Activated naive CD8-positive, alpha-beta T cell treated with anti-CD3 and anti-CD28 coated beads, Interleukin-2, amount 50 U/mL, for 24 hours (primary cell): ENCODE results near the gene FNBP1.
A peak's percentile ranks its signal among the peaks of the same experiment; 100 is the strongest.
"Not testable (repeated sequence)": the region's sequence is repeated elsewhere in the genome, so short reads cannot be mapped to it uniquely, and the experiment has no call there.

Experiments used
- ATAC-seq: fragments of 150-1000 bp; cut with Tn5 transposase; one replicate; pipeline ENCODE4 v1.10.0; 2021
- DNase-seq: peaks from one replicate; pipeline ENCODE4 v3.0.0; 2021
- H3K27ac Mint-ChIP-seq: one replicate; pipeline ENCODE4 v1.8.0; 2021; ENCODE audit warnings: mild to moderate bottlenecking, mixed read lengths
- H3K27me3 Mint-ChIP-seq: one replicate; pipeline ENCODE4 v1.8.0; 2021; ENCODE audit warnings: mixed read lengths
- H3K36me3 Mint-ChIP-seq: one replicate; pipeline ENCODE4 v1.8.0; 2021; ENCODE audit warnings: low read depth, mixed read lengths
- H3K4me1 Mint-ChIP-seq: one replicate; pipeline ENCODE4 v1.8.0; 2021; ENCODE audit warnings: mixed read lengths
- H3K4me3 Mint-ChIP-seq: one replicate; pipeline ENCODE4 v1.8.0; 2021; ENCODE audit warnings: mild to moderate bottlenecking, moderate library complexity, mixed read lengths
- H3K9me3 Mint-ChIP-seq: one replicate; pipeline ENCODE4 v1.8.0; 2021; ENCODE audit warnings: mixed read lengths

The FNBP1 gene

DNA sequence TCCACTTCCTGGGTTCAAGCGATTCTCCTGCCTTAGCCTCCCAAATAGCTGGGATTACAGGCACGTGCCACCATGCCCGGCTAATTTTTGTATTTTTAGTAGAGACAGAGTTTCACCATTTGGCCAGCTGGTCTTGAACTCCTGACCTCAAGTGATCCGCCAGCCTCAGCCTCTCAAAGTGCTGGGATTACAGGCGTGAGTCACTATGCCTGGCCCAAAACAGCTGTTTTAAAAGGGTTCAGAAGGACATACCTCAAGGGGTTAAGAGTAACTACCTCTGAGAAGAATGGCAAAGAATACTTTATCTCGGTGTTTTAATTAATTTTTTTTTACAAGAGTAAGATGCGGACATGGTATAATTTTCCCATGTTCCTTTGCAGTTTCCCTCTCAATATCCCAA lies 94.4 kb downstream of the FNBP1 start:
- not testable (repeated sequence) for H3K27me3 Mint-ChIP-seq, DNase-seq, H3K9me3 Mint-ChIP-seq, H3K4me3 Mint-ChIP-seq, ATAC-seq
- peaks cover 68% of the 10 kb centered on the region for H3K36me3 Mint-ChIP-seq
- peaks cover 57% of the 10 kb centered on the region for H3K4me1 Mint-ChIP-seq
- H3K27ac Mint-ChIP-seq, result peak overlapping the region; percentile 39

- DNase-seq, result no peak
- H3K27me3 Mint-ChIP-seq, result no peaks in the 10 kb centered on the region
- peak overlapping the region; percentile 37 for H3K4me3 Mint-ChIP-seq
- peaks cover 14% of the 10 kb centered on the region for H3K9me3 Mint-ChIP-seq
- H3K27ac Mint-ChIP-seq, result peak overlapping the region; percentile 84
- no peak for ATAC-seq
- peaks cover 68% of the 10 kb centered on the region for H3K4me1 Mint-ChIP-seq
- peaks cover 74% of the 10 kb centered on the region for H3K36me3 Mint-ChIP-seq
Measured at GRCh38 chr9:129946246-129946995, 96.6 kb downstream of the FNBP1 start.

- ATAC-seq (no peak), DNase-seq (no peak)
- peaks cover 65% of the 10 kb centered on the region for H3K4me1 Mint-ChIP-seq
- H3K9me3 Mint-ChIP-seq, result peaks cover 14% of the 10 kb centered on the region
- H3K36me3 Mint-ChIP-seq, result peaks cover 77% of the 10 kb centered on the region
- peak overlapping the region; percentile 11 for H3K4me3 Mint-ChIP-seq
- peak overlapping the region; percentile 84 for H3K27ac Mint-ChIP-seq
- H3K27me3 Mint-ChIP-seq, result no peaks in the 10 kb centered on the region
Measured at GRCh38 chr9:129945314-129945713, 97.7 kb downstream of the FNBP1 start.

DNA sequence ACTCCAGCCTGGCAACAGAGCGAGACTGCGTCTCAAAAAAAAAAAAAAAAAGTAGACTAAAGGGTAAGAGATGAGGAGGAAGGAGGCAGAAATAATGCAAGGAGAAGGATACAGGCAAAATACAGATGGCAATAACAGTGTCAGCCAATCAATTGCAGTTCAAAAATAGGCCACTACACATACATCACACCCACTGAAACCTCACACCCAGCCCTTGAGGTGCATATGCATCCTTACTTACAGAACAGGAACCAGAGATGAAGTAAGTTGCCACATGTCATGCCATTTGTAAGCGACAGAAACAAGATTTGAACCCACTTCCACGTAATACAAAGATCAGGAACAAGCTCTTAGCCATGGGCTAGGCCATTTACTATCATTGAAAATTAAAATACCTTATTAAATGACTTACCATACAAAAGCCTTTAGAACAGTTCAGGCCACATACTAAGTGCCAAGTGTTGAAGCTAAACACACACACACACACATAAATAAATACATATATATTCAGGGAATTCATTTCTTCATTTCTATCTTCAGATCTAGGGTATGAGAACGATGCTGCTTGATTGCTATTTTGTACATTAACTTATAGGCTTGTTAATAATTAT lies 98.4 kb downstream of the FNBP1 start:
- Mint-ChIP-seq H3K4me3 (peak overlapping the region; percentile 42), H3K4me1 (peaks cover 67% of the 10 kb centered on the region), H3K27ac (peak overlapping the region; percentile 84), H3K9me3 (peaks cover 14% of the 10 kb centered on the region), H3K27me3 (no peaks in the 10 kb centered on the region), H3K36me3 (peaks cover 77% of the 10 kb centered on the region)
- ATAC-seq (peak; percentile 94), DNase-seq (peak; percentile 43)

DNA sequence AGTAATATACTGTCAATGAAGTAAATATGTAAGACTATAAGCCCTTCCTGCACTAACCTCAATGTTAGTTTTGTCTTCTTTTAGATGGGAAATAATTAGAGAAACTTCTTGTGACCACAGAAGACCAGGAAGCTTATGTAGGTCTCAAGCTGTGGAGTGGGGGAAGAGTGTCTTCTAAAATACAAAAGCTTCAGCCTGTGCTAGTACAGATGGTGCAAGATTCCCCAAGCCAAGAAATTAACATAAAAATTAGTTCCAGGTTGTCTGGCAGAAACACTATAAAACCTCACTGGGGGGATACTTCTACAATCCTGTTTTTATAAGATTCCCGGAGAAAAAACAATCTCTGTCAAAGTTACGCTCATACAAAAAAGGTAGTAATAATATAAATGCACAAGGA lies 103.6 kb downstream of the FNBP1 start:
- H3K4me1 Mint-ChIP-seq, result peaks cover 71% of the 10 kb centered on the region

DNA sequence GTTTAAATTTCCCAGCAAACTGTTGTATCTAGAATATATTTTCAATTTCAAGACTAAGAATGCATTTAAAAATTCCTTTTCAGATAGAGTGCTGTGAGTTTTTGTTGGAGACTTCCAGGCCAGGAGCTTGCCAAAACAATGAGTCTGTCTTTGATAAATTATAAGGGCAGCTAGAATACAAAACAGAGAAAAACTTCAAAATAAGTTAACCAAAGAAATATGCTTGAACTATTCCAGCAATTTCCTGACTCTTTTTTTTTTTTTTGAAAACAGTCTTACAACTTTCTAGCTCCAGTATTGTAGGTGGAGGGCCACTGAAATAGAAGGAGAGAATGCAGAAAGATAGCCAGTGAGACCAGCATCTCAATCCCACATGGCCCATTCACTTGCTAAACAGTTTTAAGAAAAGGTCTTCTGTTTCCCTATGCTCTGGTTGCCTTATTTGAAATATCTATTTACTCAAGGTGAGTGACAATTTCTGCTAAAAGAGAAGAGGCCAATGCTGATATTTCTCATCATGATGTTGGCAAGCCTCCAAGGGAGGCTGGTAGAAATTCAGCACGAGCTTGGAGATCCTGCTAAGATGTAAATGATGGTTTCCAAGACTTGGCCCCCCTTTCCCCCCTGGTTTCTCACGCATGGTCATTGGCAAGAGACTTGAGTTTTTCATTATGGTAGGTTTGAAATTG lies 104.6 kb downstream of the FNBP1 start:
- H3K36me3 Mint-ChIP-seq, result peaks cover 70% of the 10 kb centered on the region
- H3K4me3 Mint-ChIP-seq, result no peak overlapping the region
- peaks cover 72% of the 10 kb centered on the region for H3K4me1 Mint-ChIP-seq
- DNase-seq (no peak), ATAC-seq (no peak)
- H3K9me3 Mint-ChIP-seq, result peaks cover 10% of the 10 kb centered on the region
- H3K27ac Mint-ChIP-seq, result peak overlapping the region; percentile 74
- H3K27me3 Mint-ChIP-seq, result no peaks in the 10 kb centered on the region

More for the DNA sequence above, 103.6 kb downstream of the FNBP1 start:
- Mint-ChIP-seq H3K9me3 (peaks cover 14% of the 10 kb centered on the region), H3K36me3 (peaks cover 71% of the 10 kb centered on the region), H3K4me3 (no peak overlapping the region), H3K27ac (peak overlapping the region; percentile 74), H3K27me3 (no peaks in the 10 kb centered on the region)
- DNase-seq (no peak), ATAC-seq (no peak)

- not testable (repeated sequence) for DNase-seq, H3K4me3 Mint-ChIP-seq, H3K27me3 Mint-ChIP-seq, H3K9me3 Mint-ChIP-seq, H3K27ac Mint-ChIP-seq, ATAC-seq
- H3K36me3 Mint-ChIP-seq, result peaks cover 64% of the 10 kb centered on the region
- peaks cover 73% of the 10 kb centered on the region for H3K4me1 Mint-ChIP-seq
Measured at GRCh38 chr9:129937879-129938278, 105.1 kb downstream of the FNBP1 start.

DNA sequence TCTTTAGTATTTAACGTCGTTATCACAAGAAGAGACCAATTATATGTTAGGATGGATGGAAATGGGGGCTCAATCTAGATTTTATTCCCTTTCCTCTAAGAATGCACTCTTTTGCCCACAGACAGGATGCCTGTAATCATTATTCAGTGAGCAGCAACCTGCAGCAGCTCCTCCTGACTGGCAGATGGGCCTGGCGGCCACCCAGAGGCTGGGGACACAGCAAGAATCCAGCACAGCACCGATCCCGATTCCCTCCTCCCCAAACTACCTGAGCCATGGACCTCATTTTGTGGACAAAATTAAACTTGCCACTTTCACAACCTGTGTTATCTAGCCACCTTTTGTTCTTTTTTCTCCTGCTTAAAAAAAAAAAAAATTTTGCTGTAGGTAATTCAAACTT lies 106.8 kb downstream of the FNBP1 start:
- ATAC-seq, result no peak
- Mint-ChIP-seq H3K27ac (peak overlapping the region; percentile 98), H3K4me3 (no peak overlapping the region), H3K4me1 (peaks cover 80% of the 10 kb centered on the region), H3K27me3 (no peaks in the 10 kb centered on the region), H3K9me3 (no peaks in the 10 kb centered on the region), H3K36me3 (peaks cover 61% of the 10 kb centered on the region)
- no peak for DNase-seq

DNA sequence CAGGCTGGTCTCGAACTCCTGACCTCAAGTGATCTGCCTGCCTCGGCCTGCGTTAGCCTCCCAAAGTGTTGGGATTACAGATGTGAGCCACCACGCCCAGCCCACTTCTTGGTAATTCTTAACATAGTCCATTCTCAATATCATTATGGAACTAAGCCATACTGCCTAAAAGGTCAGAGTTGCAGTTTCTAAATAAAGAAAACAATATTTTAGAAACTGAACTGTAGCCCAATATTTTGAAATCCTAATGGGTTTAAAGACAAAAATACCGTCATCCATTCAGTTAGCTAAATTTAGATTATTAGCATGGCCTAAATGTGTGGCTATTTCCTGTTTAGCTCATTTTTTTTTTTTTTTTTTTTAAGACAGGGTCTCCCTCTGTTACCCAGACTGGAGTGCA lies 108.2 kb downstream of the FNBP1 start:
- no peaks in the 10 kb centered on the region for H3K9me3 Mint-ChIP-seq
- no peak for DNase-seq
- peak overlapping the region; percentile 72 for H3K4me3 Mint-ChIP-seq
- no peak for ATAC-seq
- H3K27me3 Mint-ChIP-seq, result no peaks in the 10 kb centered on the region
- peaks cover 87% of the 10 kb centered on the region for H3K4me1 Mint-ChIP-seq
- H3K36me3 Mint-ChIP-seq, result peaks cover 63% of the 10 kb centered on the region
- peak overlapping the region; percentile 98 for H3K27ac Mint-ChIP-seq

GRCh38 chr9:129934041-129934591 lies 108.9 kb downstream of the FNBP1 start:
- H3K9me3 Mint-ChIP-seq, result no peaks in the 10 kb centered on the region
- H3K36me3 Mint-ChIP-seq, result peaks cover 62% of the 10 kb centered on the region
- peaks cover 85% of the 10 kb centered on the region for H3K4me1 Mint-ChIP-seq
- no peaks in the 10 kb centered on the region for H3K27me3 Mint-ChIP-seq
- H3K4me3 Mint-ChIP-seq, result peak overlapping the region; percentile 72
- H3K27ac Mint-ChIP-seq, result peak overlapping the region; percentile 98
- ATAC-seq, result peak; percentile 45
- no peak for DNase-seq

DNA sequence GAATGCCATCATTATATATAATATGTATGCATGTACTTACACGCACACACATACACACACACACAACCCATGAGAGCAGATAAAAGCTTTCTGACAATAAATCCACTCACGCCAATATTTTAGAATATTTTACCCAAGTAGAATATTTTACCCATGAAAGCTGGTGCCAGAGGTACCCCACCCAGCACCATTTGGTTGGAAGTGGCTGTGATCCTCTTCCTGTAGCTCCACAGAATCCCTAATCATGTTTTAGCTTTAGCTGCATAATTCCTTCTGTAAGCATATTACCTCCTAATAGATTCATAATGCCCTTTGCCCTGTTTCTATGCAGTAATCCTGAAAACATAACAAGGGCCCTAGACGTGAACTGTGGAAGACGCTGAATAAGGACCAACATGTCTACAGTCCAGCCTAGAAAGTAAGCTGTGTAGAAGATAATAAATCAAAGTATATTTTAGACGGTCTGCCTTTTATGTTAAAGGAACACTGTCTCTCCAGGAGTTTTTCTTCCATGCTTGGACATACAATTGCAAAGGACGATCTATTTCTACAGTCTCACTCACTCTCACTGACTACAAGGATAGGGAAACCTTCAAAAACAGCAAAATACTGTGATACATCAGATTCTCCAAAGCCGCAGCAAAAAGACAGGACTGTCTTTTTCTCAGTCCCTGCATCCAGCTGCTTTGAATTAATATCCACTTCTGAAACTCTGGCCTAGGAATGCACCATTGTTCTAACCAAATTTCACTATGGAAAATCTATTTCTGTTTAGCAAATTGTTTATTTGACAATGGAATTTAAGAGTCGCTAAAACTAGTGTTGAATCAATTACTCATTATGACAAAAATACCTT lies 109.6 kb downstream of the FNBP1 start:
- peak overlapping the region; percentile 98 for H3K27ac Mint-ChIP-seq
- H3K9me3 Mint-ChIP-seq, result no peaks in the 10 kb centered on the region
- H3K27me3 Mint-ChIP-seq, result no peaks in the 10 kb centered on the region
- peaks cover 59% of the 10 kb centered on the region for H3K36me3 Mint-ChIP-seq
- peak overlapping the region; percentile 72 for H3K4me3 Mint-ChIP-seq
- peaks cover 78% of the 10 kb centered on the region for H3K4me1 Mint-ChIP-seq
- no peak for DNase-seq
- ATAC-seq, result no peak

DNA sequence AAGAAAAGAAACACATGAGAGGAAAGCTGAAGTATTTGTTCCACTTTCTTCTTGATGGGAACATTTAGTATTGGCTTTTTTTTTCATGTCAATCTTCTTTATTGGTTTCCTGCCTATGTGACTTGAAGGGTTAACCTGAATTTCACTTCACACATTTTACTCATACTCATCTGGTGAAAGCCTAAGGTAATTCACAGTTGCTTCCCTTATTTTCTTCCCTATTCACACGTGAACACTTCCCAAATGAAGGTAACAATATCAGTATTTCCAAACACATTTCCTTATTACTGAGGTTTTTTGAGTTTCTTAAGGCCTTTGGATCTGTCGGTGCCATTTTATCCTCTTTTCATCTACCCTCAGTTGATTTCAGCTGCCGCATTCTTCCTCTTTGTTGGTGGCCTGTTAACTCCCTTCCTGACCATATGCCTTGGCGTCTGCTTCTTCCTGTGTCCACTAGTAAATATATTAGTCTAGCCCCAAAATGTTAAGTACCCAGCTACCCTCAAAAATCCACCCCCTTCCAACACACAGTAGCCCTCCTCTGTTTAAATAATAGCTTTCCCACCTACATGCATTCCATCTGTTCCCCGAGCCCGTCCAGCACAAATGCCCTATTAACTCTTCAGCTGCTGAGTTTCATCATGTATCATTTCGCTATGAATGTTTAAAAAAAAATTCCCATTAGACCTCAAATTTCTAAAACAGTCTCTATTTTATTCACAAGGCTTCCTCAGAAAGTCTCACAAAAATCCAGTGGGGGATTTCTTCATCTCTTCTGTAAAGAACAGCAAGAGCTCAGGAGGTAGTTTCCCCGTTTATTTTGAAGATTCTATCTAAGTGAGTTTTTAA lies 110.5 kb downstream of the FNBP1 start:
- Mint-ChIP-seq H3K27ac (peak overlapping the region; percentile 98), H3K4me3 (peak overlapping the region; percentile 72), H3K4me1 (peaks cover 75% of the 10 kb centered on the region), H3K9me3 (no peaks in the 10 kb centered on the region), H3K36me3 (peaks cover 64% of the 10 kb centered on the region), H3K27me3 (no peaks in the 10 kb centered on the region)
- peak; percentile 34 for ATAC-seq
- DNase-seq, result no peak

DNA sequence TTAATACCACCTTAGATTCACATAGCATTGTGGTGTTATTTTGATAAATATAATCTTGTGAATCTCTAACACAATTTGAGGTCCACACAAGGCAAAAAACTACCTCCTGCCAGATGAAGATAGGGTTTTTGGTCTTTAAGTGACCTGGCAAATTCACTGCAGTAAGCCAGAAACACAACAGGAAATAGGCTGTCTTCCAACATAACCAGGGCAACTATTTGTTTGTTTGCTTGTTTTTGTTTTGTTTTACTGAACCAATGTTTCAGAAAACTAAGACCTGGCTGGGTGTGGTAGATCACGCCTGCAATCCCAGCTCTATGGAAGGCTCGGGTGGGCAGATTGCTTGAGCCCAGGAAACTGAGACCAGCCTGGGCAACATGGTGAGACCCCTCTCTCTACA lies 112.2 kb downstream of the FNBP1 start:
- Mint-ChIP-seq H3K4me3 (no peak overlapping the region), H3K9me3 (no peaks in the 10 kb centered on the region), H3K27me3 (no peaks in the 10 kb centered on the region), H3K4me1 (peaks cover 64% of the 10 kb centered on the region), H3K36me3 (peaks cover 63% of the 10 kb centered on the region), H3K27ac (peak overlapping the region; percentile 68)
- DNase-seq (no peak), ATAC-seq (no peak)
